H1 (cell line): ENCODE measurements around the gene ADAMTS14. TPM values are rescaled to one million over a fixed set of nuclear protein-coding genes. Genes with fewer than 3 reads are reported as not detected.

Source experiments
- CTCF ChIA-PET: fragments of 300-600 bp; sonication (Branson Sonifier 250); formaldehyde crosslinking; loops from one replicate; lab custom pipeline; 2021; ENCODE audit not compliant: partially characterized antibody; lab: Charles Lee
- POLR2A ChIA-PET: fragments of 300-600 bp; sonication (Branson Sonifier 250); formaldehyde crosslinking; loops from one replicate; lab custom pipeline; 2021; ENCODE audit warnings: inconsistent platforms; ENCODE audit not compliant: partially characterized antibody; lab: Charles Lee
- DNase-seq, 2 experiments: peaks; one replicate each; pipeline versions ENCODE4 v3.0.0 to v3.0.0-alpha.2; 2010 to 2022; ENCODE audit warnings: low spot score in 2 of 2, low read depth in 1 of 2, mixed read lengths in 1 of 2
- FAIRE-seq: peaks from 2 replicates; lab custom pipeline; 2011; peaks lifted over from hg19 to GRCh38; lab: Jason Lieb, UNC
- H2AFZ ChIP-seq: 2 replicates; pipeline ENCODE4 v1.8.1; 2012; ENCODE audit warnings: low read length, inconsistent platforms
- H2AK5ac ChIP-seq: 2 replicates; pipeline ENCODE4 v1.6.1; 2013; ENCODE audit warnings: low read depth, low read length
- H2BK120ac ChIP-seq: replicated peaks from 2 replicates; pipeline ENCODE3; 2013; ENCODE audit warnings: low read depth, low read length, inconsistent platforms
- H2BK12ac ChIP-seq: 2 replicates; pipeline ENCODE4 v1.6.1; 2013; ENCODE audit warnings: low read depth, low read length
- H2BK15ac ChIP-seq: 2 replicates; pipeline ENCODE4 v1.6.1; 2013; ENCODE audit warnings: low read length
- H2BK20ac ChIP-seq: 2 replicates; pipeline ENCODE4 v1.6.1; 2013; ENCODE audit warnings: low read length
- H2BK5ac ChIP-seq: 2 replicates; pipeline ENCODE4 v1.6.1; 2013; ENCODE audit warnings: low read depth, low read length
- H3K14ac ChIP-seq: 2 replicates; pipeline ENCODE4 v1.6.1; 2013; ENCODE audit warnings: inconsistent platforms; ENCODE audit not compliant: insufficient read length
- H3K18ac ChIP-seq: 2 replicates; pipeline ENCODE4 v1.6.1; 2013; ENCODE audit warnings: low read length; ENCODE audit errors: extremely low read depth
- H3K23ac ChIP-seq: 2 replicates; pipeline ENCODE4 v1.6.1; 2013; ENCODE audit warnings: inconsistent platforms; ENCODE audit not compliant: insufficient read length
- H3K23me2 ChIP-seq: 2 replicates; pipeline ENCODE4 v1.6.1; 2013; ENCODE audit warnings: low read depth, low read length
- H3K27ac ChIP-seq: 2 replicates; pipeline ENCODE4 v1.6.1; 2011; ENCODE audit warnings: low read depth, low read length, inconsistent platforms
- H3K27me3 ChIP-seq, 4 experiments: replicated peaks in 1 of 4; 1 replicate in 1 of 4; 2 replicates in 3 of 4; pipeline versions ENCODE4 v1.6.1 to v1.8.1; 2011 to 2013; ENCODE audit warnings: low read length in 3 of 4, mild to moderate bottlenecking in 3 of 4, inconsistent platforms in 2 of 4, mixed read lengths in 2 of 4, moderate library complexity in 1 of 4; ENCODE audit not compliant: control insufficient read depth in 3 of 4, insufficient read depth in 3 of 4; ENCODE audit errors: extremely low read depth in 1 of 4
- H3K36me3 ChIP-seq, 4 experiments: 2 replicates each; pipeline versions ENCODE4 v1.6.1 to v1.8.1; 2011 to 2013; ENCODE audit warnings: mild to moderate bottlenecking in 4 of 4, low read length in 3 of 4, moderate library complexity in 2 of 4, control low read depth in 1 of 4, inconsistent platforms in 1 of 4; ENCODE audit not compliant: insufficient read depth in 4 of 4, control insufficient read depth in 2 of 4
- H3K4ac ChIP-seq: replicated peaks from 2 replicates; pipeline ENCODE3; 2013; ENCODE audit warnings: low read length, low read depth, mixed read lengths, inconsistent platforms; ENCODE audit not compliant: insufficient read length
- H3K4me1 ChIP-seq, 4 experiments: replicated peaks in 1 of 4; 1 replicate in 1 of 4; 2 replicates in 3 of 4; pipeline versions ENCODE4 v1.6.1 to v1.8.1; 2011 to 2013; ENCODE audit warnings: low read length in 3 of 4, inconsistent platforms in 2 of 4, mixed read lengths in 1 of 4; ENCODE audit not compliant: insufficient read depth in 4 of 4, control insufficient read depth in 3 of 4
- H3K4me2 ChIP-seq, 2 experiments: 2 replicates each; pipeline versions ENCODE4 v1.6.1 to v1.8.1; 2011 to 2013; ENCODE audit warnings: low read depth in 2 of 2, low read length in 2 of 2, control low read depth in 1 of 2, inconsistent platforms in 1 of 2, mild to moderate bottlenecking in 1 of 2; ENCODE audit not compliant: insufficient read depth in 1 of 2
- H3K4me3 ChIP-seq, 4 experiments: fragments of 200-600, 300-600 bp in 1 of 4; sonication (generic), shearing (Covaris generic), sonication (Bioruptor Twin) in 1 of 4; 2 replicates each; pipeline versions ENCODE4 v1.5.1 to v1.8.1; 2011 to 2016; ENCODE audit warnings: low read length in 4 of 4, low read depth in 3 of 4, control low read depth in 2 of 4, inconsistent platforms in 2 of 4, mild to moderate bottlenecking in 2 of 4, mixed read lengths in 1 of 4, moderate library complexity in 1 of 4; ENCODE audit not compliant: insufficient read depth in 2 of 4; ENCODE audit errors: extremely low read depth in 1 of 4
- H3K56ac ChIP-seq: replicated peaks from 2 replicates; pipeline ENCODE3; 2013; ENCODE audit warnings: low read depth, mild to moderate bottlenecking, mixed read lengths, low read length, inconsistent platforms; ENCODE audit not compliant: insufficient read length
- H3K79me1 ChIP-seq: 2 replicates; pipeline ENCODE4 v1.6.1; 2013; ENCODE audit warnings: low read depth, low read length, control low read depth
- H3K79me2 ChIP-seq, 2 experiments: 2 replicates each; pipeline versions ENCODE4 v1.6.1 to v1.8.1; 2012 to 2013; ENCODE audit warnings: low read length in 2 of 2, mild to moderate bottlenecking in 2 of 2, inconsistent platforms in 1 of 2; ENCODE audit not compliant: insufficient read depth in 2 of 2, control insufficient read depth in 1 of 2
- H3K9ac ChIP-seq, 4 experiments: replicated peaks in 1 of 4; 1 replicate in 1 of 4; 2 replicates in 3 of 4; pipeline versions ENCODE4 v1.6.1 to v1.8.1; 2011 to 2013; ENCODE audit warnings: low read depth in 3 of 4, low read length in 3 of 4, control low read depth in 2 of 4, mild to moderate bottlenecking in 2 of 4, moderate library complexity in 2 of 4, inconsistent platforms in 1 of 4; ENCODE audit errors: extremely low read depth in 1 of 4
- H3K9me3 ChIP-seq, 2 experiments: 2 replicates each; pipeline versions ENCODE4 v1.6.1 to v1.8.1; 2012 to 2013; ENCODE audit warnings: mild to moderate bottlenecking in 2 of 2, moderate library complexity in 2 of 2, control low read depth in 1 of 2, inconsistent platforms in 1 of 2, low read depth in 1 of 2, low read length in 1 of 2, mixed read lengths in 1 of 2; ENCODE audit not compliant: insufficient read depth in 2 of 2
- H4K20me1 ChIP-seq, 2 experiments: replicated peaks in 1 of 2; 2 replicates each; pipeline versions ENCODE3 to v1.8.1; 2011 to 2013; ENCODE audit warnings: inconsistent platforms in 2 of 2, low read length in 2 of 2, mild to moderate bottlenecking in 1 of 2; ENCODE audit not compliant: insufficient read depth in 2 of 2, control insufficient read depth in 1 of 2
- H4K5ac ChIP-seq: 2 replicates; pipeline ENCODE4 v1.6.1; 2013; ENCODE audit warnings: low read length, low read depth, mixed read lengths, inconsistent platforms; ENCODE audit not compliant: insufficient read length
- H4K8ac ChIP-seq: 2 replicates; pipeline ENCODE4 v1.8.0; 2013; ENCODE audit warnings: mild to moderate bottlenecking, moderate library complexity, low read length, inconsistent platforms; ENCODE audit not compliant: insufficient read depth; ENCODE audit errors: extremely low read depth
- H4K91ac ChIP-seq: replicated peaks from 2 replicates; pipeline ENCODE3; 2013; ENCODE audit warnings: low read length, mixed read lengths, inconsistent platforms; ENCODE audit not compliant: insufficient read length
- EGR1 ChIP-seq: IDR thresholded peaks from 2 replicates; pipeline ENCODE4 v1.6.1; 2011; ENCODE audit warnings: low read depth, low read length, borderline replicate concordance
- EP300 ChIP-seq, 2 experiments: IDR thresholded peaks; 1 replicate in 1 of 2; 2 replicates in 1 of 2; pipeline ENCODE4 v1.6.1; 2011 to 2012; ENCODE audit warnings: low read depth in 2 of 2, low read length in 2 of 2, mild to moderate bottlenecking in 2 of 2, borderline replicate concordance in 1 of 2, inconsistent platforms in 1 of 2, moderate library complexity in 1 of 2
- FOSL1 ChIP-seq: IDR thresholded peaks from 2 replicates; pipeline ENCODE4 v1.6.1; 2011; ENCODE audit warnings: mild to moderate bottlenecking, low read depth, low read length, moderate library complexity; ENCODE audit not compliant: insufficient read depth
- GTF2F1 ChIP-seq: IDR thresholded peaks from 2 replicates; pipeline ENCODE4 v1.6.1; 2012; ENCODE audit warnings: low read depth, low read length, improper control_type of control experiment, borderline replicate concordance
- HDAC2 ChIP-seq, 2 experiments: fragments of 300-600 bp in 1 of 2; sonication (generic) in 1 of 2; IDR thresholded peaks; 2 replicates each; pipeline ENCODE4 v1.6.1; 2011 to 2012; ENCODE audit warnings: low read depth in 2 of 2, low read length in 2 of 2, mild to moderate bottlenecking in 2 of 2, moderate library complexity in 2 of 2, borderline replicate concordance in 1 of 2, inconsistent platforms in 1 of 2
- HDAC6 ChIP-seq: IDR thresholded peaks from one replicate; pipeline ENCODE4 v1.7.1; 2012; ENCODE audit warnings: low read depth, mild to moderate bottlenecking, inconsistent platforms, low read length, moderate library complexity
- NRF1 ChIP-seq: IDR thresholded peaks from 2 replicates; pipeline ENCODE4 v1.6.1; 2011; ENCODE audit warnings: mild to moderate bottlenecking, low read depth, low read length, improper control_type of control experiment
- SUZ12 ChIP-seq: fragments of 200-600 bp; sonication (generic); IDR thresholded peaks from 2 replicates; pipeline ENCODE4 v1.6.1; 2012; ENCODE audit warnings: mild to moderate bottlenecking, inconsistent platforms, low read length, moderate library complexity, mixed read lengths
- TAF1 ChIP-seq: IDR thresholded peaks from 2 replicates; pipeline ENCODE4 v1.6.1; 2011; ENCODE audit warnings: mild to moderate bottlenecking, low read depth, low read length
- WGBS, 2 experiments: shearing (Covaris generic) in 1 of 2; methylation state at CpG; one replicate each; pipeline versions ENCODE4 v1.1.6 to v1.1.7; 2013 to 2015; ENCODE audit warnings: low lambda C conversion rate in 2 of 2, mixed read lengths in 2 of 2, inconsistent platforms in 1 of 2, low coverage in 1 of 2, missing lambda C conversion rate in 1 of 2; ENCODE audit not compliant: insufficient replicate concordance in 2 of 2, insufficient coverage in 1 of 2, insufficient read length in 1 of 2; ENCODE audit errors: extremely low coverage in 1 of 2, missing lambda C conversion rate in 1 of 2; 5-methylcytosine and 5-hydroxymethylcytosine counted together
- polyA plus RNA-seq, 7 experiments: library from polyadenylated mRNA; depleted of rRNA in 3 of 7; stranded (reverse) in 5 of 7; unstranded in 2 of 7; fragments of >200 nt in 5 of 7; fragments of 200-250 nt in 2 of 7; gene quantifications; 1 replicate in 5 of 7; 2 replicates in 1 of 7; 4 replicates in 1 of 7; pipeline versions ENCODE4 v1.2.1 to v1.2.3, GENCODE V29; 2011 to 2013; ENCODE audit warnings: missing spikeins in 2 of 7, mixed read lengths in 2 of 7
- total RNA-seq: library from RNA; stranded (reverse); fragmentation: NEBNext Ultra II Directional; extraction: Animal tissue kit (Norgen Biotek cat#: 25700); gene quantifications from 2 replicates; pipeline ENCODE4 v1.2.1, GENCODE V29; 2021

The ADAMTS14 gene
- total and polyA plus RNA-seq, 2 of the 8 experiments (the other 6 are each of a cell fraction or from before 2014, with no cell fraction given): 2.0 to 2.3 TPM

DNA sequence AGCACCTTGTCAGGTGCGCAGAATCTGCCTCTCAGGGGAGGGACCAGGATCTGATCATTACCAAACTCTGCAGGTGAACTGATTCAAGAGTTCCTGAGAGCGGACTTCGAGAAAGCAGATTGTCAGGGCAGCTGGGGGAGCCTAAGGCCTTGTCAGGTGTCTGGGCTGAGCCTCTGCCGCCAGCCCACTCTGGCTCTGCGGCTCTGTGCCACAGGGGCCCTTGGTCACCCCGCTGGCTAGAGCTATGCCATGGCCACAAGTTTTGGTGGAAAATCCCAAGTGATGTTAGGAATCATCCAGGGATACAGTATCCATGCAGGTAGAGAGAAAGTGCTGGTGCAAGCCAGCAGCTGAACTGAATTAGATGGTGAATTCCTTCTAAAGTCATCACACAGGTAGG, 4.2 kb downstream of the ADAMTS14 start:
- H3K9me3 ChIP-seq: no peaks in the 10 kb centered on the region
- H3K36me3 ChIP-seq: no peaks in the 10 kb centered on the region
- CTCF ChIA-PET: interaction anchor here (0.7 to 2.2 kb wide), 4 partner anchors 9 to 127 kb away, joined by 3 to 5 read pairs (median 4); no protein-coding TSS in a partner anchor
- H4K91ac ChIP-seq: no peak overlapping the region
- peaks cover 0 to 21% (median 13%) of the 10 kb centered on the region in 4 experiments; a peak in 6 of 7 replicates for H3K27me3 ChIP-seq
- peaks cover 2 to 7% (median 4%) of the 10 kb centered on the region in 4 experiments; a peak in 4 of 7 replicates for H3K4me1 ChIP-seq
- H3K18ac ChIP-seq: no peak overlapping the region
- H3K79me2 ChIP-seq: no peaks in the 10 kb centered on the region
- H4K8ac ChIP-seq: no peak overlapping the region
- POLR2A ChIA-PET: no interaction called here
- no peaks in the 10 kb centered on the region; the same call in 1 of the 2 replicates for H3K79me1 ChIP-seq
- H2BK15ac ChIP-seq: no peak overlapping the region
- H2BK12ac ChIP-seq: no peak overlapping the region
- H2AFZ ChIP-seq: no peak overlapping the region
- no peak overlapping the region for H3K9ac ChIP-seq
- H3K23me2 ChIP-seq: peaks cover 6% of the 10 kb centered on the region; the same call in 1 of the 2 replicates
- no peak overlapping the region for H2AK5ac ChIP-seq
- no peak overlapping the region for H3K56ac ChIP-seq
- FAIRE-seq: no peak
- H3K4me2 ChIP-seq: no peak overlapping the region
- H3K27ac ChIP-seq: no peak overlapping the region
- no peak overlapping the region for H2BK20ac ChIP-seq
- H3K4me3 ChIP-seq: no peak overlapping the region
- no peak overlapping the region for H4K5ac ChIP-seq
- H2BK120ac ChIP-seq: no peak overlapping the region
- no peak overlapping the region for H3K23ac ChIP-seq
- no peak for TF ChIP-seq FOSL1
- no peak for TF ChIP-seq TAF1
- no peak for TF ChIP-seq HDAC6
- TF ChIP-seq HDAC2 (IDR thresholded peaks at IDR 0.05; ENCODE audit: borderline replicate concordance in 1 of 2, low read depth in 2 of 2, low read length in 2 of 2): no peak
- TF ChIP-seq GTF2F1: no peak
- no peak for TF ChIP-seq EGR1
- no peak for TF ChIP-seq SUZ12
- TF ChIP-seq EP300 (IDR thresholded peaks at IDR 0.05; ENCODE audit: borderline replicate concordance in 1 of 2, low read depth in 2 of 2, low read length in 2 of 2): no peak
- no peak for TF ChIP-seq NRF1
- no peaks in the 10 kb centered on the region for H4K20me1 ChIP-seq
- H3K14ac ChIP-seq: no peak overlapping the region
- H2BK5ac ChIP-seq: no peak overlapping the region
- 93% methylated on average over 6 of the region's 6 CpGs; no CpG with 5 or more reads in 1 of the 2 experiments for WGBS, 2 experiments
- no peak overlapping the region for H3K4ac ChIP-seq
- no peak for DNase-seq
